ENCODE data around the gene DDI2.

DDI2 gene

GRCh38 chr1:15669864-15670263 lies 52.6 kb downstream of the DDI2 start:
- ChIA-PET POLR2A (interaction anchor here (0.8 kb wide), 1 partner anchor 11 kb away, joined by 3 read pairs; no protein-coding TSS in a partner anchor), CTCF (interaction anchor here (1.0 kb wide), 1 partner anchor 72 kb away, joined by 3 read pairs; no protein-coding TSS in a partner anchor)
- Histone ChIP-seq H3K36me3 (ENCODE audit: control insufficient read depth in 2 of 2, insufficient read depth in 1 of 2, low read length in 2 of 2) (no peaks in the 10 kb centered on the region), H3K27ac (ENCODE audit: extremely low read depth, low read depth, low read length) (no peak overlapping the region), H3K4me3 (ENCODE audit: low read depth, low read length) (no peak overlapping the region), H3K9me3 (ENCODE audit: control insufficient read depth, insufficient read depth, low read depth, low read length) (no peaks in the 10 kb centered on the region), H3K4me1 (ENCODE audit: control insufficient read depth, insufficient read depth, low read length) (no peaks in the 10 kb centered on the region)
- TF ChIP-seq SETDB1 (IDR thresholded peaks at IDR 0.05; ENCODE audit: insufficient read length, low read length) (no peak), ZNF223 (tag by site-specific recombination; IDR thresholded peaks at IDR 0.05) (no peak), ZNF513 (tag by site-specific recombination; IDR thresholded peaks at IDR 0.05) (no peak), KLF17 (tag by site-specific recombination; IDR thresholded peaks at IDR 0.05) (no peak), BCL6B (tag by site-specific recombination; IDR thresholded peaks at IDR 0.05) (no peak), ZNF707 (tag by site-specific recombination; IDR thresholded peaks at IDR 0.05) (no peak), ZNF19 (tag by site-specific recombination; IDR thresholded peaks at IDR 0.05; ENCODE audit: low read depth) (no peak), PRDM2 (tag by site-specific recombination; IDR thresholded peaks at IDR 0.05; ENCODE audit: borderline replicate concordance) (no peak)
- TF ChIP-seq, protein P1, sequence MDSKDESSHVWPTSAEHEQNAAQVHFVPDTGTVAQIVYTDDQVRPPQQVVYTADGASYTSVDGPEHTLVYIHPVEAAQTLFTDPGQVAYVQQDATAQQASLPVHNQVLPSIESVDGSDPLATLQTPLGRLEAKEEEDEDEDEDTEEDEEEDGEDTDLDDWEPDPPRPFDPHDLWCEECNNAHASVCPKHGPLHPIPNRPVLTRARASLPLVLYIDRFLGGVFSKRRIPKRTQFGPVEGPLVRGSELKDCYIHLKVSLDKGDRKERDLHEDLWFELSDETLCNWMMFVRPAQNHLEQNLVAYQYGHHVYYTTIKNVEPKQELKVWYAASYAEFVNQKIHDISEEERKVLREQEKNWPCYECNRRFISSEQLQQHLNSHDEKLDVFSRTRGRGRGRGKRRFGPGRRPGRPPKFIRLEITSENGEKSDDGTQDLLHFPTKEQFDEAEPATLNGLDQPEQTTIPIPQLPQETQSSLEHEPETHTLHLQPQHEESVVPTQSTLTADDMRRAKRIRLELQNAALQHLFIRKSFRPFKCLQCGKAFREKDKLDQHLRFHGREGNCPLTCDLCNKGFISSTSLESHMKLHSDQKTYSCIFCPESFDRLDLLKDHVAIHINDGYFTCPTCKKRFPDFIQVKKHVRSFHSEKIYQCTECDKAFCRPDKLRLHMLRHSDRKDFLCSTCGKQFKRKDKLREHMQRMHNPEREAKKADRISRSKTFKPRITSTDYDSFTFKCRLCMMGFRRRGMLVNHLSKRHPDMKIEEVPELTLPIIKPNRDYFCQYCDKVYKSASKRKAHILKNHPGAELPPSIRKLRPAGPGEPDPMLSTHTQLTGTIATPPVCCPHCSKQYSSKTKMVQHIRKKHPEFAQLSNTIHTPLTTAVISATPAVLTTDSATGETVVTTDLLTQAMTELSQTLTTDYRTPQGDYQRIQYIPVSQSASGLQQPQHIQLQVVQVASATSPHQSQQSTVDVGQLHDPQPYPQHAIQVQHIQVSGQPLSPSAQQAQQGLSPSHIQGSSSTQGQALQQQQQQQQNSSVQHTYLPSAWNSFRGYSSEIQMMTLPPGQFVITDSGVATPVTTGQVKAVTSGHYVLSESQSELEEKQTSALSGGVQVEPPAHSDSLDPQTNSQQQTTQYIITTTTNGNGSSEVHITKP (tag by site-specific recombination; IDR thresholded peaks at IDR 0.05), result no peak

- Histone ChIP-seq H3K36me3 (ENCODE audit: control insufficient read depth in 2 of 2, insufficient read depth in 1 of 2, low read length in 2 of 2) (no peaks in the 10 kb centered on the region), H3K27ac (ENCODE audit: extremely low read depth, low read depth, low read length) (no peak overlapping the region), H3K9me3 (ENCODE audit: control insufficient read depth, insufficient read depth, low read depth, low read length) (no peaks in the 10 kb centered on the region), H3K4me3 (ENCODE audit: low read depth, low read length) (no peak overlapping the region), H3K4me1 (ENCODE audit: control insufficient read depth, insufficient read depth, low read length) (no peaks in the 10 kb centered on the region)
- ChIA-PET POLR2A (no interaction called here), CTCF (interaction anchor here (0.5 kb wide), 1 partner anchor 206 kb away, joined by 5 read pairs; no protein-coding TSS in a partner anchor)
- no peak for TF ChIP-seq ZNF513 (tag by site-specific recombination; IDR thresholded peaks at IDR 0.05)
- no peak for TF ChIP-seq ZNF645 (tag by site-specific recombination; IDR thresholded peaks at IDR 0.05)
- TF ChIP-seq ZNF24 (tag by site-specific recombination; IDR thresholded peaks at IDR 0.05), result no peak
- TF ChIP-seq ZNF266 (tag by site-specific recombination; IDR thresholded peaks at IDR 0.05; ENCODE audit: low read depth), result no peak
Measured at GRCh38 chr1:15671430-15671829, 54.2 kb downstream of the DDI2 start.
